ENCODE results near the gene PIGX. TPM values are rescaled to one million over a fixed set of nuclear protein-coding genes. Genes with fewer than 3 reads are reported as not detected.
"Not testable (repeated sequence)": the region's sequence is repeated elsewhere in the genome, so short reads cannot be mapped to it uniquely, and the experiment has no call there.

Gene PIGX
- total RNA-seq, 1 experiment from 2014 or later: 31.2 TPM

GRCh38 chr3:196740481-196741248, 28.5 kb downstream of the PIGX start:
- intact Hi-C loops (cut with micrococcal nuclease; ENCODE audit: unreplicated experiment): loop anchor here (5.0 kb wide), 1 partner anchor 52 kb away; no protein-coding TSS in a partner anchor
- peak; percentile 21 for DNase-seq
- Mint-ChIP-seq H3K36me3 (ENCODE audit: insufficient read depth, unreplicated experiment) (peaks cover 22% of the 10 kb centered on the region), H3K27me3 (ENCODE audit: unreplicated experiment) (no peaks in the 10 kb centered on the region), H3K27ac (ENCODE audit: unreplicated experiment) (peak overlapping the region; percentile 93), H3K9me3 (ENCODE audit: low read depth, unreplicated experiment) (no peaks in the 10 kb centered on the region), H3K4me3 (ENCODE audit: low read depth, unreplicated experiment) (peak overlapping the region; percentile 96), H3K4me1 (ENCODE audit: low read depth, unreplicated experiment) (no peaks in the 10 kb centered on the region)
- no TSS peak for BruUV-seq (replicated peaks)
- CTCF ChIA-PET: interaction anchor here (0.8 to 1.5 kb wide), 2 partner anchors 15 to 153 kb away, joined by 4 to 9 read pairs; no protein-coding TSS in a partner anchor
- no peak for TF ChIP-seq CTCF (IDR thresholded peaks at IDR 0.05; ENCODE audit: unreplicated experiment)

- Mint-ChIP-seq H3K27me3 (ENCODE audit: unreplicated experiment) (no peaks in the 10 kb centered on the region), H3K27ac (ENCODE audit: unreplicated experiment) (peak overlapping the region; percentile 93), H3K4me1 (ENCODE audit: low read depth, unreplicated experiment) (no peaks in the 10 kb centered on the region), H3K36me3 (ENCODE audit: insufficient read depth, unreplicated experiment) (peaks cover 26% of the 10 kb centered on the region), H3K4me3 (ENCODE audit: low read depth, unreplicated experiment) (peak overlapping the region; percentile 96), H3K9me3 (ENCODE audit: low read depth, unreplicated experiment) (no peaks in the 10 kb centered on the region)
- no peak for TF ChIP-seq CTCF (IDR thresholded peaks at IDR 0.05; ENCODE audit: unreplicated experiment)
- intact Hi-C loops (cut with micrococcal nuclease; ENCODE audit: unreplicated experiment): loop anchor here (5.0 kb wide), 1 partner anchor 51 kb away; no protein-coding TSS in a partner anchor
- CTCF ChIA-PET: no interaction called here
- no peak for DNase-seq
- TSS peak; percentile 56 for BruUV-seq (replicated peaks)
Measured at GRCh38 chr3:196741249-196741889, 29.2 kb downstream of the PIGX start.

GRCh38 chr3:196743569-196743968, 31.4 kb downstream of the PIGX start:
- DNase-seq; H3K4me3 Mint-ChIP-seq (ENCODE audit: low read depth, unreplicated experiment); H3K4me1 Mint-ChIP-seq (ENCODE audit: low read depth, unreplicated experiment); CTCF ChIA-PET; H3K27me3 Mint-ChIP-seq (ENCODE audit: unreplicated experiment); H3K27ac Mint-ChIP-seq (ENCODE audit: unreplicated experiment); BruUV-seq (replicated peaks); H3K9me3 Mint-ChIP-seq (ENCODE audit: low read depth, unreplicated experiment): not testable (repeated sequence)
- intact Hi-C loops (cut with micrococcal nuclease; ENCODE audit: unreplicated experiment): loop anchor here (5.0 kb wide), 1 partner anchor 49 kb away; no protein-coding TSS in a partner anchor
- H3K36me3 Mint-ChIP-seq (ENCODE audit: insufficient read depth, unreplicated experiment): peaks cover 30% of the 10 kb centered on the region

DNA sequence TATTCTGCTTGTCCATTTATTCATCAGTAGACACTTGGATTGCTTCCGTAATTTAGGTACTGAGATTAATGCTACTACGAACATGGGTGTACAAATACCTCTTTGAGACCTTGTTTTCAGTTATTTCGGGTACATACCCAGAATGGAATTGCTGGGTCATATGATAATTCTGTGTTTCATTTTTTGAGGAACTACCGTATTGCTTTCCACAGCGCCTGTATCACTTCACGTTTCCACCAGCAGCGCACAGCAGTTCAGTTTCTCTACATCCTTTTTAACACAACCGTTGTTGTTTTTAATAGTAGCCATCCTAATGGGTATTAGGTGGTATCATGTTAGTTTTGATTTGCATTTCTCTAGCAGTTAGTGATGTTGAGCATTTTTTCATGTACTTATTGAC, 36.9 kb downstream of the PIGX start:
- H3K27me3 Mint-ChIP-seq (ENCODE audit: unreplicated experiment): no peaks in the 10 kb centered on the region
- DNase-seq: no peak
- no peak for TF ChIP-seq CTCF (IDR thresholded peaks at IDR 0.05; ENCODE audit: unreplicated experiment)
- H3K36me3 Mint-ChIP-seq (ENCODE audit: insufficient read depth, unreplicated experiment): peaks cover 14% of the 10 kb centered on the region
- intact Hi-C loops (cut with micrococcal nuclease; ENCODE audit: unreplicated experiment): no loop called here
- CTCF ChIA-PET: interaction anchor here (0.6 kb wide), 1 partner anchor 34 kb away, joined by 3 read pairs; no protein-coding TSS in a partner anchor
- BruUV-seq (replicated peaks): no TSS peak
- no peak overlapping the region for H3K27ac Mint-ChIP-seq (ENCODE audit: unreplicated experiment)
- peaks cover 15% of the 10 kb centered on the region for H3K4me1 Mint-ChIP-seq (ENCODE audit: low read depth, unreplicated experiment)
- no peak overlapping the region for H3K4me3 Mint-ChIP-seq (ENCODE audit: low read depth, unreplicated experiment)
- no peaks in the 10 kb centered on the region for H3K9me3 Mint-ChIP-seq (ENCODE audit: low read depth, unreplicated experiment)
